HCT116 (cell line): ENCODE results near the gene PACRGL. TPM values are rescaled to one million over a fixed set of nuclear protein-coding genes. Genes with fewer than 3 reads are reported as not detected.

Experiments used
- ATAC-seq: fragments of 200-7000 bp; cut with Tn5 transposase; 2 replicates; pipeline ENCODE4 v1.9.1; 2020; ENCODE audit warnings: mild to moderate bottlenecking, moderate library complexity
- BruUV-seq: library from RNA; stranded (reverse); fragments of 400-500 nt; replicated peaks from 2 replicates; lab custom pipeline; 2021; lab: Mats Ljungman, UMichigan
- CTCF ChIA-PET: fragments of 300-600 bp; sonication (Branson Sonifier 250); formaldehyde crosslinking; loops from one replicate; lab custom pipeline; 2021; ENCODE audit warnings: antibody characterized with exemption; lab: Charles Lee
- POLR2A ChIA-PET: fragments of 300-600, 350-600 bp; sonication (Branson Sonifier 250); formaldehyde crosslinking; loops from one replicate; lab custom pipeline; 2021; ENCODE audit warnings: antibody characterized with exemption; lab: Charles Lee
- RAD21 ChIA-PET, 2 experiments: fragments of 300-600 bp; sonication (Branson Sonifier 250); formaldehyde crosslinking; loops; one replicate each; lab custom pipeline; 2023; ENCODE audit warnings: low total read pairs in 2 of 2; ENCODE audit not compliant: uncharacterized antibody in 2 of 2, unreplicated experiment in 2 of 2, low non-redundant PET in 1 of 2; lab: Charles Lee
- DNase-seq: peaks from one replicate; pipeline ENCODE4 v3.0.0-alpha.2; 2010; ENCODE audit warnings: low read depth, low spot score
- H2AFZ ChIP-seq: fragments of 200-600 bp; shearing (Covaris generic), sonication (generic); 2 replicates; pipeline ENCODE4 v1.6.1; 2017; ENCODE audit warnings: low read depth, mixed run types, mixed read lengths, antibody characterized with exemption, low read length; ENCODE audit not compliant: poor library complexity, severe bottlenecking
- H3K27ac ChIP-seq: 2 replicates; pipeline ENCODE4 v1.5.1; 2012; ENCODE audit warnings: low read depth, low read length
- H3K27me3 ChIP-seq: fragments of 200-600 bp; sonication (generic); 2 replicates; pipeline ENCODE4 v1.6.1; 2016; ENCODE audit warnings: mixed run types, low read length, mixed read lengths; ENCODE audit not compliant: insufficient read depth
- H3K36me3 ChIP-seq, 2 experiments: fragments of 200-500 bp in 1 of 2; fragments of 200-600 bp in 1 of 2; sonication (Bioruptor generic) in 1 of 2; sonication (generic) in 1 of 2; 2 replicates each; pipeline versions ENCODE4 v1.5.1 to v1.6.1; 2014 to 2016; ENCODE audit warnings: low read length in 2 of 2, inconsistent platforms in 1 of 2, mixed read lengths in 1 of 2, mixed run types in 1 of 2; ENCODE audit not compliant: insufficient read depth in 2 of 2, control insufficient read depth in 1 of 2
- H3K4me1 ChIP-seq, 2 experiments: fragments of 200-600 bp in 1 of 2; sonication (generic) in 1 of 2; 2 replicates each; pipeline versions ENCODE4 v1.5.1 to v1.6.1; 2012 to 2017; ENCODE audit warnings: low read length in 2 of 2, inconsistent platforms in 1 of 2, mild to moderate bottlenecking in 1 of 2, mixed read lengths in 1 of 2, mixed run types in 1 of 2, moderate library complexity in 1 of 2; ENCODE audit not compliant: insufficient read depth in 2 of 2, control insufficient read depth in 1 of 2
- H3K4me2 ChIP-seq: fragments of 200-600 bp; sonication (generic); 2 replicates; pipeline ENCODE4 v1.6.1; 2017; ENCODE audit warnings: mixed run types, low read length, mixed read lengths
- H3K4me3 ChIP-seq, 2 experiments: fragments of 200-600 bp in 1 of 2; sonication (generic) in 1 of 2; replicated peaks in 1 of 2; 2 replicates each; pipeline ENCODE4 v1.5.1; 2011 to 2016; ENCODE audit warnings: low read length in 2 of 2, control low read depth in 1 of 2, low read depth in 1 of 2, mild to moderate bottlenecking in 1 of 2, mixed read lengths in 1 of 2, mixed run types in 1 of 2
- H3K79me2 ChIP-seq: fragments of 200-600 bp; sonication (generic); 2 replicates; pipeline ENCODE4 v1.6.1; 2017; ENCODE audit warnings: mild to moderate bottlenecking, mixed run types, low read length, moderate library complexity, mixed read lengths; ENCODE audit not compliant: insufficient read depth
- H3K9ac ChIP-seq: fragments of 200-600 bp; sonication (generic); 2 replicates; pipeline ENCODE4 v1.6.1; 2016; ENCODE audit warnings: low read length, mixed read lengths
- H3K9me2 ChIP-seq: fragments of 200-600 bp; sonication (generic), shearing (Covaris generic); 2 replicates; pipeline ENCODE4 v1.6.1; 2017; ENCODE audit warnings: mixed run types, mild to moderate bottlenecking, moderate library complexity; ENCODE audit not compliant: insufficient read depth
- H3K9me3 ChIP-seq, 2 experiments: fragments of 200-500 bp in 1 of 2; fragments of 200-600 bp in 1 of 2; sonication (Bioruptor generic) in 1 of 2; sonication (generic) in 1 of 2; 2 replicates each; pipeline ENCODE4 v1.6.1; 2014 to 2017; ENCODE audit warnings: low read length in 2 of 2, mixed read lengths in 2 of 2, inconsistent platforms in 1 of 2, low read depth in 1 of 2, mild to moderate bottlenecking in 1 of 2, mixed run types in 1 of 2, moderate library complexity in 1 of 2; ENCODE audit not compliant: control insufficient read depth in 1 of 2, insufficient read depth in 1 of 2
- H4K20me1 ChIP-seq: fragments of 200-600 bp; sonication (generic), shearing (Covaris generic); 2 replicates; pipeline ENCODE4 v1.6.1; 2017; ENCODE audit warnings: mixed run types, mild to moderate bottlenecking, moderate library complexity; ENCODE audit not compliant: insufficient read depth
- ELF1 ChIP-seq: IDR thresholded peaks from 2 replicates; pipeline ENCODE4 v1.6.1; 2012; ENCODE audit warnings: low read depth, borderline replicate concordance
- EZH2 ChIP-seq: fragments of 200-600 bp; sonication (generic); IDR thresholded peaks from 2 replicates; pipeline ENCODE4 v1.6.1; 2017; ENCODE audit warnings: antibody characterized with exemption, mixed run types
- FOSL1 ChIP-seq: IDR thresholded peaks from 2 replicates; pipeline ENCODE4 v1.6.1; 2012; ENCODE audit warnings: low read depth
- POLR2A ChIP-seq: IDR thresholded peaks from 2 replicates; pipeline ENCODE4 v1.7.0; 2011; ENCODE audit warnings: borderline replicate concordance; ENCODE audit not compliant: insufficient read depth, insufficient read length; ENCODE audit errors: extremely low read depth
- POLR2AphosphoS5 ChIP-seq: IDR thresholded peaks from 2 replicates; pipeline ENCODE4 v1.6.1; 2011; ENCODE audit warnings: mild to moderate bottlenecking, low read depth, low read length, moderate library complexity
- SIN3A ChIP-seq: IDR thresholded peaks from 2 replicates; pipeline ENCODE4 v1.6.1; 2012; ENCODE audit warnings: low read depth
- SP1 ChIP-seq: IDR thresholded peaks from 2 replicates; pipeline ENCODE4 v1.6.1; 2012; ENCODE audit warnings: low read depth
- TCF7L2 ChIP-seq: IDR thresholded peaks from 2 replicates; pipeline ENCODE4 v1.7.0; 2011; ENCODE audit warnings: borderline replicate concordance, inconsistent platforms; ENCODE audit not compliant: insufficient read depth, insufficient read length; ENCODE audit errors: extremely low read depth
- YY1 ChIP-seq: IDR thresholded peaks from 2 replicates; pipeline ENCODE4 v1.6.1; 2011; ENCODE audit warnings: low read length, low read depth, moderate library complexity, mild to moderate bottlenecking; ENCODE audit not compliant: insufficient replicate concordance; ENCODE audit errors: extremely low read depth
- ZFX ChIP-seq: fragments of 450-650 bp; IDR thresholded peaks from 2 replicates; pipeline ENCODE4 v1.6.1; 2017
- intact Hi-C: fragments of 100-400 bp; cut with micrococcal nuclease; formaldehyde crosslinking; loops from 2 replicates; pipeline ENCODE4 v1.10.0; 2022
- total RNA-seq: library from RNA; stranded (reverse); gene quantifications from one replicate; pipeline ENCODE4 v1.2.1, GENCODE V29; 2021; ENCODE audit not compliant: unreplicated experiment
- TF ChIP-seq, protein P1 (sequence below), 3 experiments: fragments of 200-600 bp in 1 of 3; sonication (generic) in 1 of 3; IDR thresholded peaks in 2 of 3; conservative IDR thresholded peaks in 1 of 3; 2 replicates each; pipeline ENCODE4 v1.5.1; 2012 to 2017; ENCODE audit warnings: low read depth in 2 of 3, low read length in 2 of 3, antibody characterized with exemption in 1 of 3, borderline replicate concordance in 1 of 3, control low read depth in 1 of 3, mild to moderate bottlenecking in 1 of 3, mixed read lengths in 1 of 3, mixed run types in 1 of 3, moderate library complexity in 1 of 3; ENCODE audit not compliant: insufficient read depth in 1 of 3
- TF ChIP-seq, protein P2 (sequence below): IDR thresholded peaks from 2 replicates; pipeline ENCODE4 v1.6.1; 2011; ENCODE audit warnings: mild to moderate bottlenecking, low read length, moderate library complexity; ENCODE audit not compliant: insufficient replicate concordance; ENCODE audit errors: extremely low read depth
- TF ChIP-seq, protein P3 (sequence below): IDR thresholded peaks from 2 replicates; pipeline ENCODE4 v1.6.1; 2012; ENCODE audit warnings: low read depth

The PACRGL gene
- total RNA-seq, 1 experiment from 2014 or later = 26.4 TPM

DNA sequence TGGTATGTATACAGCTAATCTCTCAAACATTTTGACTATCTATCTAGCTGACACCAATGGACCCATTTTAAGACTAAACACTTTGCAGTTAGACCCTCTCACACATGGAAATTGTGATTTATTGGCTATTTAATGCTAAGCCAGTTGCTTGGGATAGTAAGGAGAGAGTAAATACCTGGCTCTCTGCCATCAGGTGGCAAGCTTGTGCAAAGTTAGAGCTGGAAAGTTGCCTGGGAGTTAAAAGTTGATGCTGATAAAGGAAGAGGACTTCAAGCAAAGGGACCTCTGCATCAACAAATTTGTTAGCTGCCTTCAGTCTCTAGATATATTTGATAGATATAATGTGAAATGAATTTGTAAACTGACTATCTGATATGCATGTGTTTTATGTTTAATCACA lies 61.1 kb downstream of the PACRGL start:
- Histone ChIP-seq H3K4me1 (no peaks in the 10 kb centered on the region), H3K4me2 (no peak overlapping the region), H3K36me3 (no peaks in the 10 kb centered on the region), H3K27ac (no peak overlapping the region), H3K9me2 (no peaks in the 10 kb centered on the region), H4K20me1 (no peaks in the 10 kb centered on the region), H3K79me2 (no peaks in the 10 kb centered on the region), H3K9ac (no peak overlapping the region), H3K27me3 (no peaks in the 10 kb centered on the region), H2AFZ (no peak overlapping the region), H3K4me3 (no peak overlapping the region), H3K9me3 (no peaks in the 10 kb centered on the region)
- ChIA-PET RAD21 (no interaction called here), POLR2A (no interaction called here), CTCF (no interaction called here)
- DNase-seq (no peak), ATAC-seq (no peak)
- intact Hi-C loops = no loop called here
- TF ChIP-seq EZH2 (no peak), POLR2AphosphoS5 (no peak), FOSL1 (no peak), POLR2A (no peak), YY1 (no peak), ELF1 (no peak), ZFX (no peak), SIN3A (no peak), SP1 (no peak), TCF7L2 (no peak)
- TF ChIP-seq, protein P1, sequence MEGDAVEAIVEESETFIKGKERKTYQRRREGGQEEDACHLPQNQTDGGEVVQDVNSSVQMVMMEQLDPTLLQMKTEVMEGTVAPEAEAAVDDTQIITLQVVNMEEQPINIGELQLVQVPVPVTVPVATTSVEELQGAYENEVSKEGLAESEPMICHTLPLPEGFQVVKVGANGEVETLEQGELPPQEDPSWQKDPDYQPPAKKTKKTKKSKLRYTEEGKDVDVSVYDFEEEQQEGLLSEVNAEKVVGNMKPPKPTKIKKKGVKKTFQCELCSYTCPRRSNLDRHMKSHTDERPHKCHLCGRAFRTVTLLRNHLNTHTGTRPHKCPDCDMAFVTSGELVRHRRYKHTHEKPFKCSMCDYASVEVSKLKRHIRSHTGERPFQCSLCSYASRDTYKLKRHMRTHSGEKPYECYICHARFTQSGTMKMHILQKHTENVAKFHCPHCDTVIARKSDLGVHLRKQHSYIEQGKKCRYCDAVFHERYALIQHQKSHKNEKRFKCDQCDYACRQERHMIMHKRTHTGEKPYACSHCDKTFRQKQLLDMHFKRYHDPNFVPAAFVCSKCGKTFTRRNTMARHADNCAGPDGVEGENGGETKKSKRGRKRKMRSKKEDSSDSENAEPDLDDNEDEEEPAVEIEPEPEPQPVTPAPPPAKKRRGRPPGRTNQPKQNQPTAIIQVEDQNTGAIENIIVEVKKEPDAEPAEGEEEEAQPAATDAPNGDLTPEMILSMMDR (IDR thresholded peaks at IDR 0.05 in 2 of 3, conservative IDR thresholded peaks at IDR 0.05 in 1 of 3; ENCODE audit: borderline replicate concordance in 1 of 3, insufficient read depth in 1 of 3, low read depth in 2 of 3, low read length in 2 of 3) = no peak
- TF ChIP-seq, protein P2, sequence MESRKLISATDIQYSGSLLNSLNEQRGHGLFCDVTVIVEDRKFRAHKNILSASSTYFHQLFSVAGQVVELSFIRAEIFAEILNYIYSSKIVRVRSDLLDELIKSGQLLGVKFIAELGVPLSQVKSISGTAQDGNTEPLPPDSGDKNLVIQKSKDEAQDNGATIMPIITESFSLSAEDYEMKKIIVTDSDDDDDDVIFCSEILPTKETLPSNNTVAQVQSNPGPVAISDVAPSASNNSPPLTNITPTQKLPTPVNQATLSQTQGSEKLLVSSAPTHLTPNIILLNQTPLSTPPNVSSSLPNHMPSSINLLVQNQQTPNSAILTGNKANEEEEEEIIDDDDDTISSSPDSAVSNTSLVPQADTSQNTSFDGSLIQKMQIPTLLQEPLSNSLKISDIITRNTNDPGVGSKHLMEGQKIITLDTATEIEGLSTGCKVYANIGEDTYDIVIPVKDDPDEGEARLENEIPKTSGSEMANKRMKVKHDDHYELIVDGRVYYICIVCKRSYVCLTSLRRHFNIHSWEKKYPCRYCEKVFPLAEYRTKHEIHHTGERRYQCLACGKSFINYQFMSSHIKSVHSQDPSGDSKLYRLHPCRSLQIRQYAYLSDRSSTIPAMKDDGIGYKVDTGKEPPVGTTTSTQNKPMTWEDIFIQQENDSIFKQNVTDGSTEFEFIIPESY = no peak
- TF ChIP-seq, protein P3, sequence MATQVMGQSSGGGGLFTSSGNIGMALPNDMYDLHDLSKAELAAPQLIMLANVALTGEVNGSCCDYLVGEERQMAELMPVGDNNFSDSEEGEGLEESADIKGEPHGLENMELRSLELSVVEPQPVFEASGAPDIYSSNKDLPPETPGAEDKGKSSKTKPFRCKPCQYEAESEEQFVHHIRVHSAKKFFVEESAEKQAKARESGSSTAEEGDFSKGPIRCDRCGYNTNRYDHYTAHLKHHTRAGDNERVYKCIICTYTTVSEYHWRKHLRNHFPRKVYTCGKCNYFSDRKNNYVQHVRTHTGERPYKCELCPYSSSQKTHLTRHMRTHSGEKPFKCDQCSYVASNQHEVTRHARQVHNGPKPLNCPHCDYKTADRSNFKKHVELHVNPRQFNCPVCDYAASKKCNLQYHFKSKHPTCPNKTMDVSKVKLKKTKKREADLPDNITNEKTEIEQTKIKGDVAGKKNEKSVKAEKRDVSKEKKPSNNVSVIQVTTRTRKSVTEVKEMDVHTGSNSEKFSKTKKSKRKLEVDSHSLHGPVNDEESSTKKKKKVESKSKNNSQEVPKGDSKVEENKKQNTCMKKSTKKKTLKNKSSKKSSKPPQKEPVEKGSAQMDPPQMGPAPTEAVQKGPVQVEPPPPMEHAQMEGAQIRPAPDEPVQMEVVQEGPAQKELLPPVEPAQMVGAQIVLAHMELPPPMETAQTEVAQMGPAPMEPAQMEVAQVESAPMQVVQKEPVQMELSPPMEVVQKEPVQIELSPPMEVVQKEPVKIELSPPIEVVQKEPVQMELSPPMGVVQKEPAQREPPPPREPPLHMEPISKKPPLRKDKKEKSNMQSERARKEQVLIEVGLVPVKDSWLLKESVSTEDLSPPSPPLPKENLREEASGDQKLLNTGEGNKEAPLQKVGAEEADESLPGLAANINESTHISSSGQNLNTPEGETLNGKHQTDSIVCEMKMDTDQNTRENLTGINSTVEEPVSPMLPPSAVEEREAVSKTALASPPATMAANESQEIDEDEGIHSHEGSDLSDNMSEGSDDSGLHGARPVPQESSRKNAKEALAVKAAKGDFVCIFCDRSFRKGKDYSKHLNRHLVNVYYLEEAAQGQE = no peak
- BruUV-seq = no TSS peak
